Caco-2 (cell line): Measurements from ENCODE around the gene LYPD4. TPM values are rescaled to one million over a fixed set of nuclear protein-coding genes. Genes with fewer than 3 reads are reported as not detected.

Experiments used
- BruUV-seq: library from RNA; stranded (reverse); fragments of 400-500 nt; replicated peaks from 2 replicates; lab custom pipeline; 2021; lab: Mats Ljungman, UMichigan
- CTCF ChIA-PET: fragments of 300-600 bp; sonication (Branson Sonifier 250); formaldehyde crosslinking; loops from one replicate; lab custom pipeline; 2022; ENCODE audit warnings: antibody characterized with exemption; lab: Charles Lee
- POLR2A ChIA-PET: fragments of 300-600 bp; sonication (Branson Sonifier 250); formaldehyde crosslinking; loops from one replicate; lab custom pipeline; 2022; ENCODE audit warnings: antibody characterized with exemption; lab: Charles Lee
- DNase-seq, 2 experiments: peaks; one replicate each; pipeline versions ENCODE4 v3.0.0 to v3.0.0-alpha.2; 2020 to 2022
- H3K27me3 ChIP-seq: replicated peaks from 2 replicates; pipeline ENCODE4 v1.6.0; 2011; ENCODE audit warnings: low read length; ENCODE audit not compliant: control insufficient read depth, insufficient read depth
- H3K36me3 ChIP-seq: 2 replicates; pipeline ENCODE4 v1.5.1; 2011; ENCODE audit warnings: low read length; ENCODE audit not compliant: control insufficient read depth, insufficient read depth
- H3K4me1 ChIP-seq: fragments of 250-450 bp; sonication (Bioruptor Pico); 2 replicates; pipeline ENCODE4 v1.5.1; 2020; ENCODE audit warnings: mild to moderate bottlenecking
- H3K4me3 ChIP-seq: 2 replicates; pipeline ENCODE4 v1.5.1; 2011; ENCODE audit warnings: low read depth, mild to moderate bottlenecking, control low read depth, low read length
- H3K9me3 ChIP-seq: fragments of 250-450 bp; sonication (Bioruptor Pico); 2 replicates; pipeline ENCODE4 v1.5.1; 2020; ENCODE audit warnings: mild to moderate bottlenecking, moderate library complexity
- H3K27ac Mint-ChIP-seq: one replicate; pipeline ENCODE4 v1.8.0; 2022; ENCODE audit warnings: mixed read lengths; ENCODE audit not compliant: unreplicated experiment
- H3K27me3 Mint-ChIP-seq: one replicate; pipeline ENCODE4 v1.8.0; 2022; ENCODE audit warnings: mixed read lengths; ENCODE audit not compliant: insufficient read depth, unreplicated experiment
- H3K36me3 Mint-ChIP-seq: one replicate; pipeline ENCODE4 v1.8.0; 2022; ENCODE audit warnings: mild to moderate bottlenecking, mixed read lengths; ENCODE audit not compliant: insufficient read depth, unreplicated experiment
- H3K4me1 Mint-ChIP-seq: one replicate; pipeline ENCODE4 v1.8.0; 2022; ENCODE audit warnings: low read depth, mixed read lengths; ENCODE audit not compliant: unreplicated experiment
- H3K4me3 Mint-ChIP-seq: one replicate; pipeline ENCODE4 v1.8.0; 2022; ENCODE audit warnings: mild to moderate bottlenecking, moderate library complexity, mixed read lengths; ENCODE audit not compliant: unreplicated experiment
- H3K9me3 Mint-ChIP-seq: one replicate; pipeline ENCODE4 v1.8.0; 2022; ENCODE audit warnings: mixed read lengths; ENCODE audit not compliant: unreplicated experiment
- intact Hi-C: fragments of 100-400 bp; cut with micrococcal nuclease; formaldehyde crosslinking; loops from one replicate; pipeline ENCODE4 v1.10.0; 2022; ENCODE audit not compliant: unreplicated experiment
- total RNA-seq: library from RNA; stranded (reverse); gene quantifications from 2 replicates; pipeline ENCODE4 v1.2.3, GENCODE V29; 2022
- TF ChIP-seq, protein P1 (sequence below), 2 experiments: fragments of 200-600 bp in 1 of 2; IDR thresholded peaks; 1 replicate in 1 of 2; 2 replicates in 1 of 2; pipeline versions ENCODE4 v1.5.1 to v1.8.0; 2011 to 2022; ENCODE audit warnings: antibody characterized with exemption in 1 of 2, control low read depth in 1 of 2, inconsistent platforms in 1 of 2, low read depth in 1 of 2, low read length in 1 of 2, mild to moderate bottlenecking in 1 of 2, moderate library complexity in 1 of 2; ENCODE audit not compliant: insufficient read depth in 1 of 2, severe bottlenecking in 1 of 2, unreplicated experiment in 1 of 2

Gene LYPD4
- total RNA-seq, 1 experiment from 2014 or later: not detected

DNA sequence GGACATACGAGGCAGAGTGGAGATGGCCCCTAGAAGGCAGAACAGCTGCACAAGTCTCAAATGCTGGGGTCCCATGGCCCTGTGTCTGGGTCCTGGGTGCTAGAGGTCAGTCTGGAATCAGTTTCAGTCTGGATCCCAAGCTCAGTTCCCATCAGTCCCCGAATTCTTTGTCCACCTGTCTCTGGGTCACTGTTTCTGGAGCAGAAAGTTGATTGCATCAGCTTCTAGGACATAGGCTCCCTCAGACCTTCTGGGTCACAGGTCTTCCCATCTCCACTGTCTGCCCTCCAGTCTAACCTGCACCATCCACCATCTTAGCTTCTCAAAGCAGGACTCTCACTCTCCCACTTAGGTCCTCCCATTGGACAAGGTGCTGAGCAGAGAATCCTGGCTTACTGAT, 5.3 kb downstream of the LYPD4 start:
- H3K36me3 Mint-ChIP-seq: no peaks in the 10 kb centered on the region
- no TSS peak for BruUV-seq
- POLR2A ChIA-PET: no interaction called here
- H3K27ac Mint-ChIP-seq: no peak overlapping the region
- peaks cover 9% of the 10 kb centered on the region for H3K9me3 Mint-ChIP-seq
- no peak overlapping the region for H3K4me3 Mint-ChIP-seq
- intact Hi-C loops: no loop called here
- peaks cover 28% of the 10 kb centered on the region for H3K27me3 Mint-ChIP-seq
- Histone ChIP-seq H3K4me1 (no peaks in the 10 kb centered on the region), H3K27me3 (peaks cover 2% of the 10 kb centered on the region; the same call in 1 of the 2 replicates), H3K4me3 (no peak overlapping the region), H3K36me3 (no peaks in the 10 kb centered on the region), H3K9me3 (no peaks in the 10 kb centered on the region)
- DNase-seq: no peak
- CTCF ChIA-PET: interaction anchor here (0.6 kb wide), 1 partner anchor 191 kb away, joined by 3 read pairs; no protein-coding TSS in a partner anchor
- TF ChIP-seq, protein P1, sequence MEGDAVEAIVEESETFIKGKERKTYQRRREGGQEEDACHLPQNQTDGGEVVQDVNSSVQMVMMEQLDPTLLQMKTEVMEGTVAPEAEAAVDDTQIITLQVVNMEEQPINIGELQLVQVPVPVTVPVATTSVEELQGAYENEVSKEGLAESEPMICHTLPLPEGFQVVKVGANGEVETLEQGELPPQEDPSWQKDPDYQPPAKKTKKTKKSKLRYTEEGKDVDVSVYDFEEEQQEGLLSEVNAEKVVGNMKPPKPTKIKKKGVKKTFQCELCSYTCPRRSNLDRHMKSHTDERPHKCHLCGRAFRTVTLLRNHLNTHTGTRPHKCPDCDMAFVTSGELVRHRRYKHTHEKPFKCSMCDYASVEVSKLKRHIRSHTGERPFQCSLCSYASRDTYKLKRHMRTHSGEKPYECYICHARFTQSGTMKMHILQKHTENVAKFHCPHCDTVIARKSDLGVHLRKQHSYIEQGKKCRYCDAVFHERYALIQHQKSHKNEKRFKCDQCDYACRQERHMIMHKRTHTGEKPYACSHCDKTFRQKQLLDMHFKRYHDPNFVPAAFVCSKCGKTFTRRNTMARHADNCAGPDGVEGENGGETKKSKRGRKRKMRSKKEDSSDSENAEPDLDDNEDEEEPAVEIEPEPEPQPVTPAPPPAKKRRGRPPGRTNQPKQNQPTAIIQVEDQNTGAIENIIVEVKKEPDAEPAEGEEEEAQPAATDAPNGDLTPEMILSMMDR (IDR thresholded peaks at IDR 0.05; ENCODE audit: insufficient read depth in 1 of 2, low read depth in 1 of 2, low read length in 1 of 2, severe bottlenecking in 1 of 2, unreplicated experiment in 1 of 2): no peak
- no peaks in the 10 kb centered on the region for H3K4me1 Mint-ChIP-seq

DNA sequence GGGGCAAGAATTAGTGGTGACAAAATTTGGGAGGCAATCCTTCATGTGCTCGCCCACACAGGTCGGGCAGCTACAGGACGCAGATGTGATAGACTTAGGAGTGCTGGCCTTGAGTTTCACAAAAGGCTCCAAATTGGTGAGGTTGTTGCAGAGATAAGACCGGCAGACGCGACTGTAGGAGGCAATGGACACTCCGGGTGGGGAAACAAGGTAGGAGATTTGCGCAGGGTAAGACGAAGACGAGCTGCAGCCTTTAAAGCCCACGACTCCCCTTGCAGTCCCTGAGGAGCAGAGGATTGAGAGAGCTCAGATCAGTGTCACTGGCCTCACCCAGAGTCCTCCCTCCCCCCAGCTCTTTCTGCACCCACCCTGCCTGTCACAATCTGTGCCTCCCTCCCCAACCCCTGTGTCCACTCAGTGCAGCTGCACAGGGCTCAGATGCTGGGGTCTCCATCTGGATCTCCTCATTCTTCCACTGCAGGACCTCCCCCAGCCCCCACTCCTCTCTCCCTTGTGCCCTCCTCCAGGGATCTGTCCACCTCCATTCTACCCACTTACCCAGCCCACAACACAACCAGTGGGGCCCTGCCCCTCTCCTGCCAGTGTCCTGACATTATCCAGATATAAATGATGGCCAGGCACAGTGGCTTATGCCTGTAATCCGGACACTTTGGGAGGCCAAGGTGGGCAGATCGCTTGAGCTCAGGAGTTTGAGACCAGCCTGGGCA, 6.3 kb downstream of the LYPD4 start:
- DNase-seq: no peak
- Histone ChIP-seq H3K4me3 (no peak overlapping the region), H3K9me3 (no peaks in the 10 kb centered on the region), H3K4me1 (no peaks in the 10 kb centered on the region), H3K36me3 (no peaks in the 10 kb centered on the region), H3K27me3 (peaks cover 2% of the 10 kb centered on the region; the same call in 1 of the 2 replicates)
- POLR2A ChIA-PET: no interaction called here
- no peak overlapping the region for H3K4me3 Mint-ChIP-seq
- no TSS peak for BruUV-seq
- TF ChIP-seq, protein P1 (IDR thresholded peaks at IDR 0.05; ENCODE audit: insufficient read depth in 1 of 2, low read depth in 1 of 2, low read length in 1 of 2, severe bottlenecking in 1 of 2, unreplicated experiment in 1 of 2): no peak
- intact Hi-C loops: no loop called here
- H3K36me3 Mint-ChIP-seq: no peaks in the 10 kb centered on the region
- H3K4me1 Mint-ChIP-seq: no peaks in the 10 kb centered on the region
- no peaks in the 10 kb centered on the region for H3K9me3 Mint-ChIP-seq
- H3K27ac Mint-ChIP-seq: no peak overlapping the region
- peaks cover 22% of the 10 kb centered on the region for H3K27me3 Mint-ChIP-seq
- CTCF ChIA-PET: no interaction called here

DNA sequence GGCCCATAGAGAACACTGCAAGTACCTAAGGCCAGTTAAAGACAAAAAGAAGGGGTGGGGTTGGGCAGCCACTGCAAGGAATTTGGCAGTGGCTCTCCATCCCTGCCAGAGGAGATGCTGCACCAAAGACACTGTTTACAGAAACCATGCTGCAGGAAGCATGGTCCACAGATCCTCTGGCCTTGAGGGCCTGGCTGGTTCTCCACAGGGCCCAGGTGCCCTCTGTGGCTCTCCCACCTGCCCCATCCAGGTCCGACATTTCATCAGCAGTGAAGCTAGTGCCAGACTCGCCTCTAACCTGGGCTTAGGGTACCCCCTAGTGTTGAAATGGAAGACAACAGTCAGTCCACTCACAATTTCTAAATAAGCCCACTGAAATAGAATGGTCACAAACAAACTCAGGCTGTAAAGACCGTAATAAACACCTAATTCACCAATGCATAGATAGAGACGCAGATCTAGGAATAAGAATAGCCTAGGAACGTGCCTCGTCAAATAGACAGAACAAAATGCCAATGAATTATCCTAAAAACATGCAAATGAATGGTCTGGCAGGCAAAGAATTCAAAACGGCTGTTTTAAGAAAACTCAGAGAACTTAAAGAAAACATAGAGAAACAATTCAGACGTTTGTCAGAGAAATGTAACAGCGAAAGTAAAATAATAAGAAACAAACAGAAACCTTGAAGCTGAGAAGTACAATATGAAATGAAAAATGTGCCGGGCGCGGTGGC, 23.3 kb downstream of the LYPD4 start:
- TF ChIP-seq, protein P1 (IDR thresholded peaks at IDR 0.05; ENCODE audit: insufficient read depth in 1 of 2, low read depth in 1 of 2, low read length in 1 of 2, severe bottlenecking in 1 of 2, unreplicated experiment in 1 of 2): peak; percentile 66 to 81
- Mint-ChIP-seq H3K27ac (no peak overlapping the region), H3K4me3 (no peak overlapping the region), H3K36me3 (no peaks in the 10 kb centered on the region), H3K4me1 (no peaks in the 10 kb centered on the region), H3K9me3 (no peaks in the 10 kb centered on the region), H3K27me3 (peaks cover 21% of the 10 kb centered on the region)
- Histone ChIP-seq H3K4me1 (no peaks in the 10 kb centered on the region), H3K36me3 (no peaks in the 10 kb centered on the region), H3K27me3 (no peaks in the 10 kb centered on the region), H3K9me3 (no peaks in the 10 kb centered on the region), H3K4me3 (no peak overlapping the region)
- BruUV-seq: no TSS peak
- intact Hi-C loops: loop anchor here (1.0 kb wide), 1 partner anchor 26 kb away; no protein-coding TSS in a partner anchor
- CTCF ChIA-PET: interaction anchor here (0.6 to 1.7 kb wide), 7 partner anchors 23 to 114 kb away, joined by 3 to 20 read pairs (median 4); no protein-coding TSS in a partner anchor
- POLR2A ChIA-PET: no interaction called here
- DNase-seq: peak in 1 of 2 experiments; percentile 75
